GM19372 (cell line): ENCODE results near the gene FOXO6.
"Not testable (repeated sequence)": the region's sequence is repeated elsewhere in the genome, so short reads cannot be mapped to it uniquely, and the experiment has no call there.

ENCODE experiments used
- ATAC-seq: cut with Tn5 transposase; IDR thresholded peaks from one replicate; pipeline ENCODE4 v1.9.1; 2021; ENCODE audit warnings: mild to moderate bottlenecking, low read depth, moderate library complexity; ENCODE audit not compliant: unreplicated experiment

The FOXO6 gene

GRCh38 chr1:41328780-41329640, 32.2 kb upstream of the FOXO6 start:
- ATAC-seq = no peak

- no peak for ATAC-seq
Measured at GRCh38 chr1:41329662-41330587, 31.3 kb upstream of the FOXO6 start.

GRCh38 chr1:41330588-41331545, 30.4 kb upstream of the FOXO6 start:
- no peak for ATAC-seq

- ATAC-seq = no peak
Measured at GRCh38 chr1:41331546-41331917, 29.7 kb upstream of the FOXO6 start.

- not testable (repeated sequence) for ATAC-seq
Measured at GRCh38 chr1:41332161-41332560, 29.1 kb upstream of the FOXO6 start.

- ATAC-seq = no peak
Measured at GRCh38 chr1:41333146-41333784, 28.0 kb upstream of the FOXO6 start.

- ATAC-seq = no peak
Measured at GRCh38 chr1:41338820-41339219, 22.4 kb upstream of the FOXO6 start.

GRCh38 chr1:41340655-41341364, 20.4 kb upstream of the FOXO6 start:
- no peak for ATAC-seq

GRCh38 chr1:41341365-41341683, 19.9 kb upstream of the FOXO6 start:
- ATAC-seq = no peak

GRCh38 chr1:41341772-41342562, 19.3 kb upstream of the FOXO6 start:
- ATAC-seq = no peak

- ATAC-seq = no peak
Measured at GRCh38 chr1:41342774-41343355, 18.4 kb upstream of the FOXO6 start.

GRCh38 chr1:41343790-41344699, 17.2 kb upstream of the FOXO6 start:
- ATAC-seq = no peak

GRCh38 chr1:41344708-41345159, 16.5 kb upstream of the FOXO6 start:
- ATAC-seq = no peak

GRCh38 chr1:41345434-41346075, 15.7 kb upstream of the FOXO6 start:
- ATAC-seq = no peak

GRCh38 chr1:41347276-41347675, 14.0 kb upstream of the FOXO6 start:
- ATAC-seq = no peak

- no peak for ATAC-seq
Measured at GRCh38 chr1:41348394-41348793, 12.8 kb upstream of the FOXO6 start.
